Mononuclear cell (primary cell): Measurements from ENCODE around the gene PHPT1. TPM values are rescaled to one million over a fixed set of nuclear protein-coding genes. Genes with fewer than 3 reads are reported as not detected.

Source experiments
- H3K27me3 ChIP-seq: 2 replicates; pipeline ENCODE4 v1.6.0; 2011; ENCODE audit warnings: low read length, control low read depth; ENCODE audit not compliant: insufficient read depth
- H3K4me1 ChIP-seq: 2 replicates; pipeline ENCODE4 v1.5.1; 2011; ENCODE audit warnings: mild to moderate bottlenecking, low read length, control low read depth; ENCODE audit not compliant: insufficient read depth
- H3K4me3 ChIP-seq: 2 replicates; pipeline ENCODE4 v1.5.1; 2011; ENCODE audit warnings: mild to moderate bottlenecking, low read length, moderate library complexity
- H3K9me3 ChIP-seq: 2 replicates; pipeline ENCODE4 v1.5.1; 2011; ENCODE audit warnings: low read depth, mild to moderate bottlenecking, control low read depth, low read length
- total RNA-seq: library from RNA; depleted of rRNA; stranded (reverse); fragments of >200 nt; gene quantifications from one replicate; pipeline ENCODE4 v1.2.3, GENCODE V29; 2012

The PHPT1 gene
- total RNA-seq, 1 donor = 14.0 TPM

DNA sequence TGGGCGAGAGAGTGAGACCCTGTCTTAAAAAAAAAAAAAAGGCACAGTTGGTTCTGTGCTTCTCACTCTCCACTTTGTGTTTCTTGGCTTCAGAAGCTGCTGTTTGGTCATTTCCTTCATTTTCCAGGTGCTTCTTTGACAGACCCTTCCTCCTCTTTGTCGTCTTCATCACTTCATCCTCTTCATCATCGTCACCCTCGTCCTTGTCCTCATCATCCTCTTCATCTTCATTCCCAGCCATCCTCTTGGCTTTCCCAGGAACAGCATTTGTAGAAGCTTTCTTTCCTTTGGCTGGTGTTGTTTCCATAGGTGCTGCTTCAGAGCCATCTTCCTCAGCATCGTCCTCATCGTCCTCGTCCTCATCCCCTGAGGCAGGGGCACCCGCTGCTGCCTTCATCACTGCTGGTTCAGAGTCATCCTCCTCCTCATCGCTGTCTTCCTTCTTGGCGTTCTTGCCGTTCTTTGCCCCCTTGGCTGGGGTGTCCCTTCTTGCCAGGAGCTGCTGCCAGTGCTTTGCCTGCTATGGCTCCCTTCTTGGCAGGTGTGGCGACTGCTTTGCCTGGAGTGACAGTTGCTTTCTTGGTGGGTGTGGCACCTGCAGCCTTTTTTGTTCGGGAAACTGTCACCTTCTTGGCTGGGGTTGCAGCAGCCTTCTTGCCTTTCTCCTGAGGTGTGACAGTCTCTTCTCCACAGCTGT, 34.3 kb upstream of the PHPT1 start:
- Histone ChIP-seq H3K4me1 (peaks cover 10% of the 10 kb centered on the region), H3K4me3 (no peak overlapping the region), H3K27me3 (no peaks in the 10 kb centered on the region), H3K9me3 (no peaks in the 10 kb centered on the region)

- H3K9me3 ChIP-seq = no peaks in the 10 kb centered on the region
- H3K27me3 ChIP-seq = no peaks in the 10 kb centered on the region
- H3K4me1 ChIP-seq = peaks cover 5% of the 10 kb centered on the region
- no peak overlapping the region for H3K4me3 ChIP-seq
Observed at GRCh38 chr9:136815422-136815782, 33.8 kb upstream of the PHPT1 start.

DNA sequence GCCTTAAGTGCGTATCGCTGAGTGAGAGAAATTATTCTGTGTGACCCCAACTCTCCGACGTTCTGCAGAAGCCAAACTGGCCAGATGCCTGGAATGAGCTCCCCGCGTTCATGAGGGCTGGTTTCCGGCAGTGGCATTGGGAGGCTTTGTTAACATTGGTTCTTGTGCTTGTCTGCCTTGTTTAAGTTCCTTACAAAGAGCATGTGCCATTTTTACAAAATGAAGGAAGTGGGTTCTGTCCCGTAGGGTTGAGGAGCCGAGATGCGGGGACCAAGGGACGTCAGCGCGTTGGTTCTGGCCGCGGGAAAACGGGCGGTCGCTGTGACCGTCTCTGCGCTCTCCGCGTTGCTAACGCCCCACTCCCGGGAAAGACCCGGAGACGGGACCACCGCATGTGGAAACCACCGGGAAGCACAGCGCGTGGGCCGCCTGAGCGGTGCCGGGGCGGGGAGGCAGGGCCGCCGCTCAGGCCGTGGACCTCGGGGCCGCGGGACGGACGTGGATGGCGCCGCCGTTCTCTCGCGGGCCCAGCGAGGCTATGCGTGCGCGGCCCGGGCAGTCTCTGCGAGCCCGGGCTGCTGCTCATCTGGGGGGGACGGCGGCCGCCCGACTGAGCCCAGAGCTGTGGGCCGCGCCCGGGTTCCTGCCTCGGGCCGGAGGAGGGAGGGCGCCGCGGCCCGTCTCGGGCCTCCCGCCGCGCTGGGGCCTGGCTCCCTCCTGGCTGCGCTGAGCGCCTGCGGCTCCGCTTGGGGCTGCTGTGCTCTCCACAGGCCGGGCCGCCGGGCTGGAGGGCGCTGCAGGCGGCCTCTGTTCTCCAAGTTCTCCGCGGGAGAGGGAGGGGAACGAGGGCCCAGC, 28.0 kb upstream of the PHPT1 start:
- no peak overlapping the region for H3K4me3 ChIP-seq
- peaks cover 7% of the 10 kb centered on the region for H3K4me1 ChIP-seq
- H3K9me3 ChIP-seq = no peaks in the 10 kb centered on the region
- no peaks in the 10 kb centered on the region for H3K27me3 ChIP-seq

GRCh38 chr9:136821826-136822544, 27.2 kb upstream of the PHPT1 start:
- H3K27me3 ChIP-seq = no peaks in the 10 kb centered on the region
- no peak overlapping the region for H3K4me3 ChIP-seq
- H3K4me1 ChIP-seq = peaks cover 7% of the 10 kb centered on the region

GRCh38 chr9:136823136-136824046, 25.8 kb upstream of the PHPT1 start:
- H3K4me3 ChIP-seq = no peak overlapping the region
- H3K27me3 ChIP-seq = no peaks in the 10 kb centered on the region
- no peaks in the 10 kb centered on the region for H3K9me3 ChIP-seq
- peaks cover 7% of the 10 kb centered on the region for H3K4me1 ChIP-seq

More at GRCh38 chr9:136821826-136822544, 27.2 kb upstream of the PHPT1 start:
- no peaks in the 10 kb centered on the region for H3K9me3 ChIP-seq

DNA sequence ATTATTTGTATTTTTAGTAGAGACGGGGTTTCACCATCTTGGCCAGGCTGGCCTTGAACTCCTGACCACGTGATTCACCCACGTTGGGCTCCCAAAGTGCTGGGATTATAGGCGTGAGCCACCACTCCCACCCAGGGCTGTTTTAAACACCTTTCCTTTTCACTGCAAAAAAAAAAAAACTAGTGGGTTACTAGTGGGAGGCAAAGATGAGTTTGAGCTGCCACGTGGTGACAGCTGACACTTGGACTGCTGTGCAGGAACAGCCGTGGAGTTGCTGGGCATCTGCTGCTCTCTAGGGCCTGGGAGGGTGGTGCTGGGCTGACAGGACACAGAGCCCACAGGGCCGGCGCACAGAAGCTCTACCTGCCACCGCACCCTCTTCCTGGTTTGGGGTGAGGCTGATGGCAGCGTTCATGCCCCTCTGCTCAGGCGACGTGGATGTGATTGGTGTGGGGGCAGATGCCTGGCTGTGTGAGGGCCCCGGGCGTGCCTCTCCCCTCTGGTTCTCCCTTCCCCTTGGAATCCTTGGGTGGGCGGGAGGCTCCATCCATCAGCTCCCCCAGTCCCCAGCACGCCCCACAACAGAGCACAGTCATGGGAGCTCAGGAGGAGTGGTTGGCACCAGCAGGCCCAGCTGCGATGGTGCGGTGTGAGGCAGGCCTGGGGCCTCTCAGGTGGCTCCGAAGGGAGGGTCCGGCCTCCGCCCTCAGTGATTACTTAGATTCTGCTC, 24.5 kb upstream of the PHPT1 start:
- Histone ChIP-seq H3K27me3 (no peaks in the 10 kb centered on the region), H3K4me3 (no peak overlapping the region), H3K9me3 (no peaks in the 10 kb centered on the region), H3K4me1 (peaks cover 7% of the 10 kb centered on the region)

DNA sequence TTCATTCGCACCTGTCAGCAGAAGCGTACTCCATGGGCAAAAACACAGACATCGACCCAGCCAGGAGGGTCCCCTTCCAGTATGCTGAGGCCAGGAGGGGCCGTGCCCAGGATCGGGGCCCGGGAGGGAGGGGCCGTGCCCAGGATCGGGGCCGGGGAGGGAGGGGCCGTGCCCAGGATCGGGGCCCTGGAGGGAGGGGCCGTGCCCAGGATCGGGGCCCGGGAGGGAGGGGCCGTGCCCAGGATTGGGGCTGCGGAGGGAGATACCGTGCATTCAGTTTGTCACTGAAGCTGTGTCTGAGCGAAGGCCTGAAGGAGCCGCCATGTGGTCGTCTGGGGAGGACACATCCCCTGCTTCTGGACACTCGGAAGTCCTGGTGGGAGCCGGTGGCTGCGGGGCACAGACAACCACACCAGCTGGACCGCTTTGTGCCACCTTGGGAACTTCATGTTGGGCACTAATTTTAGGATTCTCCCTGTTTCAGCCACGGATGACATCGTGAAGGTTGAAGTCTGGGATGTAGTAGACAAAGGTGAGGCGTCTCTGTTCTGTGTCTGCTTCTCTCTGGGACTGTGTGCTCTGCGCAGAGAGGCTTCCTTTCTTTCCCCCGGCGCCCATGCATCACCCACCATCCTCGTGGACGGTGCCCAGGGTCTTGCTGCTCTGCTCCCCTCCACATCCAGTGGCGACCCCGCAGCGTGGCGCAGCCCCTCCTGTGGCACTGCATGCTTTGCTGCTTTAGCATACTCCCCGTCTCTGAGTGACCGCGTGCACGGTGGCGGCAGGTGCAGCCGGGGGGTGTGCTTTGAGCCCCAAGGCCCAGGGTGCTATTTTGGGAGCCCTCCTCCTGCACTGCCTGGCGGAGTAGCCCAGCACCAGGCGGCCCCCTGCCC, 23.7 kb upstream of the PHPT1 start:
- Histone ChIP-seq H3K4me3 (no peak overlapping the region), H3K4me1 (peaks cover 7% of the 10 kb centered on the region), H3K27me3 (no peaks in the 10 kb centered on the region), H3K9me3 (no peaks in the 10 kb centered on the region)

DNA sequence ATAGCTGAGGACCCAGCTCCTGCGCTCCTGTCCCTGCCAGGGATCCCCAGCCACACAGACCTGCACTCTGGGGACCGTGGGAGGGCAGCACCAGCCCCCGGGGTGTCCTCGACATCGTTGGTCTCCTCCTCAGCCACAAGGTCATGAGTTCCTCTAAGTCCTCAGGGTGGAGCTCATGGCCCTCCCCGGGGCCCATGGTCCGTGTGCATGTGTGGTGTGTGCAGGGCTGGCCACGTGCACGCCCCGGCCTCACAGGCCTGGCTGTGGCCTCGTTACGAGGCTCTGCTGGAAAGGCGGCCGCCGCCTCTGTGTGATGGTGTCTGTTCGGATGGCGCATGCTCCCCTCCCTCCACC, 23.0 kb upstream of the PHPT1 start:
- Histone ChIP-seq H3K9me3 (no peaks in the 10 kb centered on the region), H3K27me3 (no peaks in the 10 kb centered on the region), H3K4me1 (peaks cover 3% of the 10 kb centered on the region), H3K4me3 (no peak overlapping the region)

DNA sequence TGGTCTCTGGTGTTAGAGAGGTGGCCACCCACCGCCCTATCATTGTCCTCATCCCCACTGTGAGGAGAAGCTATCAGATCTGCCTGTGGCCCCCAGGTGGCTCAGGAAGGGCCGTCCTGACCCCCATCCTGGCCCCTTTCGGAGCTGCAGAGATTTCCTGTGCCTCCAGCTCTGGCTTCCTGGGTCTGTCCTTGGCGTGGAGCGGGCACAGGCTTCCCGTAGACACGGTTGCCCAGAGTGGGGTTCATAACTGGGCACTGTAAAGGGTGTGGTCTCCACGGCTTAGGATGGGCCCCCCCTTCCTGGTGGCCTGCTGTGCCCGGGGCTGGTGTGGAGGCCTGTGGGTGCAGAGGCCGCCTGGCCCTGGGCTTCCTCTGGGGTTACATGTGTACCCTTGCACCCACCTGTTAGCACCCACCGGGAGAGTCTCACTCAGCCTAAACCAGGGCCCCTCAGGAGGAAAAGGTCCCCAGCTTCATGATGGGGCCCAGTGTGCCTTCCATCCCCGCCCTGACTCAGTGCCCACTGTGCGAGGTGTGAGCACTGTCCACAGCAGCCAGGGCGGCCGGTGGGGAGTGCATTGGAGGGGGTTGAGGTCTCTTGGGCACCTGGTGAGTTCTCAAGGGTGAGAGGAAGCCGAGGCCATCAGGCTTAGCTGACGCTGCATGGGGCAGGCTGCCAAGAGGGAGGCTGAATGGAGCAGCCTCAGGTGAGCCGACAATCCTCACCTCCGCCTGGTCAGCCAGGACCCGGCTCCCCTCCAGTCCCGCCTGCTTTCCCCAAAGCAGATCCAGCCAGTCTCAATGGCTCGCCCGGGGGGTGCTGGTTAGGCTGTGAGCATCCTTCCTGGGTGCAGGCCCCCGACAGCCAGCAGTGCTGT, 22.3 kb upstream of the PHPT1 start:
- Histone ChIP-seq H3K4me3 (no peak overlapping the region), H3K9me3 (no peaks in the 10 kb centered on the region), H3K4me1 (no peaks in the 10 kb centered on the region)

GRCh38 chr9:136827794-136828473, 21.3 kb upstream of the PHPT1 start:
- Histone ChIP-seq H3K9me3 (no peaks in the 10 kb centered on the region), H3K4me3 (no peak overlapping the region), H3K27me3 (no peaks in the 10 kb centered on the region), H3K4me1 (no peaks in the 10 kb centered on the region)

More for the DNA sequence above, 22.3 kb upstream of the PHPT1 start:
- H3K27me3 ChIP-seq = no peaks in the 10 kb centered on the region

DNA sequence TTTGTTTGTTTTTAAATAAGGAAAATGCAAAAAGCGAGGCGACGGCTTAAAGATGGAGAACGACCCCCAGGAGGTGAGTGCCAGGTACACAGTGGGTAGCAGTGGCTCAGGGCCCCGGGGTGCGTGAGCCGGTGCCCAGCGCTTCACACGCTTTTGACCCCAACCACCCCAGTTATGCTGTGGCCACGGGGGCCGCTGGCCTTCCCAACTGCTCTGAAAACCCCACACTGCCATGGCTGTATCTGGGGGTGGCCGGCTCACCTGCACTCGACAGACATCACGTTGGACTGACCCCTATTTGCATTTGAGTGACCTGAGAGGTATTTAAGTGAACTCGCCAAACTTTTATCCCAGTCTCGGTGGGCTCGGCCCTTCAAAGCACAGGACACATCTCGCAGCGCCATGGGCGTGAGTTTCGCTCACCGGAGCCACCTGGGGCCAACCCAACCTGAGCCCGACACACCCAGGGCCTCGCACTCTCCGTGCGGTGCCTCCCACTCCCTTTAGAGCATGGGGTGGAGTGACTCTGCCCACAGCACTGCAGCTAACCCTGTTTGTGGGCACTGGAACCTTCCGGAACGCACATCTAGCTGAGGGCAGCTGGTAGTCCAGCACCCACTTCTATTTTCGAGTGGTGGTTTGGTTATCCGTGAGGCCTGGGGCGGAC, 20.6 kb upstream of the PHPT1 start:
- H3K4me1 ChIP-seq = no peaks in the 10 kb centered on the region
- H3K27me3 ChIP-seq = no peaks in the 10 kb centered on the region
- H3K9me3 ChIP-seq = no peaks in the 10 kb centered on the region
- H3K4me3 ChIP-seq = no peak overlapping the region

DNA sequence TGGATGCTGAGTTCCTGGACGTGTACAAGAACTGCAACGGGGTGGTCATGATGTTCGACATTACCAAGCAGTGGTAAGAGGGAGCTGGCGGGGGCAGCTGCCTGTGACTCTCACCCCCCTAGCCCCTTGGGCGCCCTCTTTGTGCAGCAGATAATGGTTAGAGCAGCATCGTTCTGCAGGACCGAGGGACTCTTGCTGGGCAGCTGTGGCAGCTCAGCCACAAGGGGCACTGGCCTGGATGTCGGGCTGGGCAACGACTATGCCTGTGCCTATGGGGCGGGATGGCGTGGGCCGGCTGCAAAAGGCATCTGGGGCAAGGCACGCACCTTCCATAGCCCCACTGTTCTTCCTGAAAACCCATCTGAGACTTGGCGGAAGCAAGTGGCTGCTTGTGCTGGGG, 19.8 kb upstream of the PHPT1 start:
- H3K9me3 ChIP-seq = no peaks in the 10 kb centered on the region
- H3K27me3 ChIP-seq = no peaks in the 10 kb centered on the region
- no peaks in the 10 kb centered on the region for H3K4me1 ChIP-seq
- no peak overlapping the region for H3K4me3 ChIP-seq
